ENCODE measurements around the gene UGT1A4.

GRCh38 chr2:233803994-233804393, 85.5 kb downstream of the UGT1A4 start:
- TF ChIP-seq CTCF (IDR thresholded peaks at IDR 0.05) (no peak), POLR2A (IDR thresholded peaks at IDR 0.05) (no peak)

All from thyroid gland (tissue), 4 donors.